Measurements from ENCODE around the gene ADARB2. TPM values are rescaled to one million over a fixed set of nuclear protein-coding genes. Genes with fewer than 3 reads are reported as not detected.

ADARB2 gene
- total and polyA plus RNA-seq, 2 experiments from 2014 or later = 2.0 to 5.0 TPM

GRCh38 chr10:1477578-1477977 is 259.7 kb downstream of the ADARB2 start (continued):
- no peak for TF ChIP-seq ZNF462 (CRISPR knock-in tag; IDR thresholded peaks at IDR 0.05)
- TF ChIP-seq, protein P1, sequence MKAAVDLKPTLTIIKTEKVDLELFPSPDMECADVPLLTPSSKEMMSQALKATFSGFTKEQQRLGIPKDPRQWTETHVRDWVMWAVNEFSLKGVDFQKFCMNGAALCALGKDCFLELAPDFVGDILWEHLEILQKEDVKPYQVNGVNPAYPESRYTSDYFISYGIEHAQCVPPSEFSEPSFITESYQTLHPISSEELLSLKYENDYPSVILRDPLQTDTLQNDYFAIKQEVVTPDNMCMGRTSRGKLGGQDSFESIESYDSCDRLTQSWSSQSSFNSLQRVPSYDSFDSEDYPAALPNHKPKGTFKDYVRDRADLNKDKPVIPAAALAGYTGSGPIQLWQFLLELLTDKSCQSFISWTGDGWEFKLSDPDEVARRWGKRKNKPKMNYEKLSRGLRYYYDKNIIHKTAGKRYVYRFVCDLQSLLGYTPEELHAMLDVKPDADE (IDR thresholded peaks at IDR 0.05) = no peak

- DNase-seq (ENCODE audit: low spot score) (peak; percentile 33), ATAC-seq (no peak)
- Mint-ChIP-seq H3K4me1 (peaks cover 22% of the 10 kb centered on the region), H3K9me3 (peaks cover 31% of the 10 kb centered on the region), H3K27me3 (ENCODE audit: insufficient read depth, low read depth, poor library complexity) (peaks cover 11% of the 10 kb centered on the region), H3K27ac (no peak overlapping the region), H3K36me3 (ENCODE audit: low read depth) (peaks cover 18% of the 10 kb centered on the region), H3K4me3 (no peak overlapping the region)
- Histone ChIP-seq H4K20me1 (replicated peaks; ENCODE audit: insufficient read depth) (no peaks in the 10 kb centered on the region), H3K4me2 (no peak overlapping the region), H3K27ac (ENCODE audit: low read depth) (no peak overlapping the region), H3K36me3 (ENCODE audit: insufficient read depth) (no peaks in the 10 kb centered on the region), H3F3A (replicated peaks; ENCODE audit: low read depth) (no peaks in the 10 kb centered on the region), H3K27me3 (ENCODE audit: insufficient read depth) (no peaks in the 10 kb centered on the region), H2AFZ (no peak overlapping the region), H3K4me3 (no peak overlapping the region), H3K79me2 (replicated peaks; ENCODE audit: insufficient read depth) (no peaks in the 10 kb centered on the region), H3K4me1 (ENCODE audit: insufficient read depth) (peaks cover 12% of the 10 kb centered on the region), H3K9me2 (ENCODE audit: insufficient read depth) (peaks cover 4% of the 10 kb centered on the region; the same call in 1 of the 2 replicates)
- TF ChIP-seq EZH2 (IDR thresholded peaks at IDR 0.05; ENCODE audit: low read depth, unreplicated experiment) (no peak), EZH2phosphoT487 (IDR thresholded peaks at IDR 0.05; ENCODE audit: unreplicated experiment) (no peak)
Measured at GRCh38 chr10:1476455-1476803, 260.9 kb downstream of the ADARB2 start.
